ENCODE results near the gene ARHGAP4. TPM values are rescaled to one million over a fixed set of nuclear protein-coding genes. Genes with fewer than 3 reads are reported as not detected.

Gene ARHGAP4
- total RNA-seq, 4 donors from 2014 or later: 23.6 to 211 (median 57.6) TPM

- peaks cover 0 to 4% (median 0%) of the 10 kb centered on the region in 4 donors for H3K4me1 ChIP-seq
- no peak overlapping the region for H3K4me3 ChIP-seq
- no peak for DNase-seq
- H3K27ac ChIP-seq: no peak overlapping the region
- no peaks in the 10 kb centered on the region for H3K27me3 ChIP-seq
- H3K36me3 ChIP-seq: peaks cover 0 to 88% (median 3%) of the 10 kb centered on the region in 3 donors
- no peaks in the 10 kb centered on the region for H3K9me3 ChIP-seq
- TF ChIP-seq CTCF (IDR thresholded peaks at IDR 0.05) (no peak), POLR2A (IDR thresholded peaks at IDR 0.05) (no peak)
These were observed 29.2 kb upstream of the ARHGAP4 start for GRCh38 chrX:153955228-153955732.

- Histone ChIP-seq H3K27me3 (no peaks in the 10 kb centered on the region), H3K9me3 (no peaks in the 10 kb centered on the region), H3K4me1 (peaks cover 0 to 4% (median 0%) of the 10 kb centered on the region in 4 donors), H3K4me3 (no peak overlapping the region), H3K27ac (no peak overlapping the region), H3K36me3 (peaks cover 0 to 88% (median 3%) of the 10 kb centered on the region in 3 donors)
- no peak for TF ChIP-seq POLR2A (IDR thresholded peaks at IDR 0.05)
- TF ChIP-seq CTCF (IDR thresholded peaks at IDR 0.05): no peak
- no peak for DNase-seq
These were observed 28.6 kb upstream of the ARHGAP4 start for GRCh38 chrX:153954558-153955227.

- H3K27me3 ChIP-seq: no peaks in the 10 kb centered on the region
- no peak for TF ChIP-seq CTCF (IDR thresholded peaks at IDR 0.05)
- no peak for TF ChIP-seq POLR2A (IDR thresholded peaks at IDR 0.05)
- no peaks in the 10 kb centered on the region for H3K9me3 ChIP-seq
- H3K4me1 ChIP-seq: peaks cover 0 to 4% (median 0%) of the 10 kb centered on the region in 4 donors
- peaks cover 0 to 88% (median 3%) of the 10 kb centered on the region in 3 donors for H3K36me3 ChIP-seq
- H3K27ac ChIP-seq: peak overlapping the region in 2 of 4 donors; percentile 19 to 68
- no peak for DNase-seq
- peak overlapping the region in 1 of 4 donors; percentile 22 for H3K4me3 ChIP-seq
These were observed 28.0 kb upstream of the ARHGAP4 start for GRCh38 chrX:153953892-153954557.

- peak; percentile 71 to 85 (median 74) for DNase-seq
- Histone ChIP-seq H3K27me3 (no peaks in the 10 kb centered on the region), H3K4me3 (peak overlapping the region in 1 of 4 donors; percentile 22), H3K4me1 (peaks cover 0 to 4% (median 0%) of the 10 kb centered on the region in 4 donors), H3K9me3 (no peaks in the 10 kb centered on the region), H3K36me3 (peaks cover 0 to 83% (median 3%) of the 10 kb centered on the region in 3 donors), H3K27ac (peak overlapping the region in 3 of 4 donors; percentile 19 to 68 (median 33))
- peak; percentile 88 to 99 (median 92) for TF ChIP-seq CTCF (IDR thresholded peaks at IDR 0.05)
- TF ChIP-seq POLR2A (IDR thresholded peaks at IDR 0.05): no peak
These were observed 27.3 kb upstream of the ARHGAP4 start for GRCh38 chrX:153953342-153953830.

GRCh38 chrX:153952373-153953026 is 26.4 kb upstream of the ARHGAP4 start:
- H3K4me1 ChIP-seq: peaks cover 0 to 4% (median 0%) of the 10 kb centered on the region in 4 donors
- H3K36me3 ChIP-seq: peaks cover 0 to 77% (median 3%) of the 10 kb centered on the region in 3 donors
- H3K9me3 ChIP-seq: no peaks in the 10 kb centered on the region
- H3K27me3 ChIP-seq: no peaks in the 10 kb centered on the region
- no peak overlapping the region for H3K4me3 ChIP-seq
- no peak for DNase-seq
- TF ChIP-seq POLR2A (IDR thresholded peaks at IDR 0.05) (no peak), CTCF (IDR thresholded peaks at IDR 0.05) (no peak)
- peak overlapping the region in 1 of 4 donors; percentile 68 for H3K27ac ChIP-seq

Measured in Peyer's patch (tissue), 4 donors.